ENCODE results near the gene SYT15.
"Not testable (repeated sequence)": the region's sequence is repeated elsewhere in the genome, so short reads cannot be mapped to it uniquely, and the experiment has no call there.

DNA sequence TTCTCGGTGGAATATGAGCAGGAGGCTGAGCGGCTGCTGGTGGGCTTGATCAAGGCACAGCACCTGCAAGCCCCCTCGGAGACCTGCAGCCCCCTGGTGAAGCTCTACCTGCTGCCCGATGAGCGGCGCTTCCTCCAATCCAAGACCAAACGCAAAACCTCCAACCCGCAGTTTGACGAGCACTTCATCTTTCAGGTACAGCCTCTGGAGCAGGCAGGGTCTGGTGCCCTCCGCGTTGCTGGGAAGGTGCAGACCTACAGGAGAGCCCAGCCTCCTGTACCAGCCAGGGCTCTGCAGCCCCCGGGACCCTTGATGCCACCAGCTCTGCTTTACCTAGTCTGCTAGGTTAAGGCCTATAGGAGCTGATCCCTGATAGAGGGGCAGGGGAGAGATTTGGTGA lies 3.1 kb downstream of the SYT15 start:
- TF ChIP-seq POLR2AphosphoS5 (IDR thresholded peaks at IDR 0.05), result not testable (repeated sequence)
- TF ChIP-seq, protein P1, sequence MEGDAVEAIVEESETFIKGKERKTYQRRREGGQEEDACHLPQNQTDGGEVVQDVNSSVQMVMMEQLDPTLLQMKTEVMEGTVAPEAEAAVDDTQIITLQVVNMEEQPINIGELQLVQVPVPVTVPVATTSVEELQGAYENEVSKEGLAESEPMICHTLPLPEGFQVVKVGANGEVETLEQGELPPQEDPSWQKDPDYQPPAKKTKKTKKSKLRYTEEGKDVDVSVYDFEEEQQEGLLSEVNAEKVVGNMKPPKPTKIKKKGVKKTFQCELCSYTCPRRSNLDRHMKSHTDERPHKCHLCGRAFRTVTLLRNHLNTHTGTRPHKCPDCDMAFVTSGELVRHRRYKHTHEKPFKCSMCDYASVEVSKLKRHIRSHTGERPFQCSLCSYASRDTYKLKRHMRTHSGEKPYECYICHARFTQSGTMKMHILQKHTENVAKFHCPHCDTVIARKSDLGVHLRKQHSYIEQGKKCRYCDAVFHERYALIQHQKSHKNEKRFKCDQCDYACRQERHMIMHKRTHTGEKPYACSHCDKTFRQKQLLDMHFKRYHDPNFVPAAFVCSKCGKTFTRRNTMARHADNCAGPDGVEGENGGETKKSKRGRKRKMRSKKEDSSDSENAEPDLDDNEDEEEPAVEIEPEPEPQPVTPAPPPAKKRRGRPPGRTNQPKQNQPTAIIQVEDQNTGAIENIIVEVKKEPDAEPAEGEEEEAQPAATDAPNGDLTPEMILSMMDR (IDR thresholded peaks at IDR 0.05), result not testable (repeated sequence)
